Panc1 (cell line): ENCODE data around the gene SULT4A1. TPM values are rescaled to one million over a fixed set of nuclear protein-coding genes. Genes with fewer than 3 reads are reported as not detected.

Experiments
- ATAC-seq: fragments of 200-7000 bp; cut with Tn5 transposase; 2 replicates; pipeline ENCODE4 v1.9.1; 2020; ENCODE audit warnings: mild to moderate bottlenecking, moderate library complexity
- BruUV-seq: library from RNA; stranded (reverse); fragments of 400-500 nt; replicated peaks from 2 replicates; lab custom pipeline; 2021; lab: Mats Ljungman, UMichigan
- CTCF ChIA-PET: fragments of 300-600 bp; sonication (Branson Sonifier 250); formaldehyde crosslinking; loops from one replicate; lab custom pipeline; 2022; ENCODE audit warnings: antibody characterized with exemption; lab: Charles Lee
- POLR2A ChIA-PET: fragments of 300-600 bp; sonication (Branson Sonifier 250); formaldehyde crosslinking; loops from one replicate; lab custom pipeline; 2022; ENCODE audit warnings: antibody characterized with exemption; lab: Charles Lee
- DNase-seq: peaks from one replicate; pipeline ENCODE4 v3.0.0-alpha.2; 2010; ENCODE audit warnings: low read depth, low spot score
- H3K27ac ChIP-seq: 2 replicates; pipeline ENCODE4 v1.5.1; 2011; ENCODE audit warnings: mild to moderate bottlenecking, low read length, inconsistent platforms
- H3K27me3 ChIP-seq: fragments of 200-500 bp; sonication (Bioruptor generic); 2 replicates; pipeline ENCODE4 v1.6.0; 2014; ENCODE audit warnings: low read length, inconsistent platforms; ENCODE audit not compliant: control insufficient read depth, insufficient read depth
- H3K36me3 ChIP-seq: fragments of 200-500 bp; sonication (Bioruptor generic); 2 replicates; pipeline ENCODE4 v1.5.1; 2014; ENCODE audit warnings: inconsistent platforms, mild to moderate bottlenecking, low read length, moderate library complexity; ENCODE audit not compliant: control insufficient read depth, insufficient read depth
- H3K4me1 ChIP-seq: 2 replicates; pipeline ENCODE4 v1.5.1; 2011; ENCODE audit warnings: inconsistent platforms, mild to moderate bottlenecking, low read length, moderate library complexity; ENCODE audit not compliant: control insufficient read depth, insufficient read depth
- H3K4me3 ChIP-seq, 2 experiments: 2 replicates each; pipeline ENCODE4 v1.5.1; 2011 to 2012; ENCODE audit warnings: low read depth in 2 of 2, low read length in 2 of 2, mild to moderate bottlenecking in 2 of 2, inconsistent platforms in 1 of 2, moderate library complexity in 1 of 2
- H3K9me3 ChIP-seq: fragments of 200-500 bp; sonication (Bioruptor generic); 2 replicates; pipeline ENCODE4 v1.5.1; 2014; ENCODE audit warnings: low read depth, mild to moderate bottlenecking, inconsistent platforms, low read length, moderate library complexity; ENCODE audit not compliant: control insufficient read depth, insufficient read depth
- POLR2AphosphoS5 ChIP-seq: IDR thresholded peaks from 2 replicates; pipeline ENCODE4 v1.6.1; 2012; ENCODE audit warnings: mild to moderate bottlenecking, low read depth, low read length, moderate library complexity
- SIN3A ChIP-seq: IDR thresholded peaks from 2 replicates; pipeline ENCODE4 v1.6.1; 2012; ENCODE audit warnings: low read depth, mild to moderate bottlenecking, low read length, moderate library complexity, borderline replicate concordance; ENCODE audit not compliant: insufficient read depth
- TCF7L2 ChIP-seq: IDR thresholded peaks from 2 replicates; pipeline ENCODE4 v1.6.1; 2011; ENCODE audit warnings: mild to moderate bottlenecking, low read depth, low read length, inconsistent platforms
- in situ Hi-C: cut with HindIII; loops from 2 replicates; pipeline ENCODE4 v1.10.0; 2016; ENCODE audit warnings: low sequenced_read_pairs, low pct_unique_long_range_greater_than_20kb
- intact Hi-C: fragments of 100-400 bp; cut with micrococcal nuclease; formaldehyde crosslinking; loops from one replicate; pipeline ENCODE4 v1.10.0; 2022; ENCODE audit not compliant: unreplicated experiment
- total RNA-seq: library from RNA; stranded (reverse); gene quantifications from one replicate; pipeline ENCODE4 v1.2.1, GENCODE V29; 2021; ENCODE audit not compliant: unreplicated experiment
- TF ChIP-seq, protein P1 (sequence below), 2 experiments: IDR thresholded peaks; 2 replicates each; pipeline ENCODE4 v1.6.1; 2011 to 2012; ENCODE audit warnings: low read depth in 2 of 2, control low read depth in 1 of 2, low read length in 1 of 2, mild to moderate bottlenecking in 1 of 2, moderate library complexity in 1 of 2; ENCODE audit not compliant: insufficient read depth in 1 of 2
- TF ChIP-seq, protein P2 (sequence below): fragments of 450-650 bp; IDR thresholded peaks from 2 replicates; pipeline ENCODE4 v1.5.1; 2017; ENCODE audit warnings: mild to moderate bottlenecking

SULT4A1 gene
- total RNA-seq, 1 experiment from 2014 or later, result 12.0 TPM

DNA sequence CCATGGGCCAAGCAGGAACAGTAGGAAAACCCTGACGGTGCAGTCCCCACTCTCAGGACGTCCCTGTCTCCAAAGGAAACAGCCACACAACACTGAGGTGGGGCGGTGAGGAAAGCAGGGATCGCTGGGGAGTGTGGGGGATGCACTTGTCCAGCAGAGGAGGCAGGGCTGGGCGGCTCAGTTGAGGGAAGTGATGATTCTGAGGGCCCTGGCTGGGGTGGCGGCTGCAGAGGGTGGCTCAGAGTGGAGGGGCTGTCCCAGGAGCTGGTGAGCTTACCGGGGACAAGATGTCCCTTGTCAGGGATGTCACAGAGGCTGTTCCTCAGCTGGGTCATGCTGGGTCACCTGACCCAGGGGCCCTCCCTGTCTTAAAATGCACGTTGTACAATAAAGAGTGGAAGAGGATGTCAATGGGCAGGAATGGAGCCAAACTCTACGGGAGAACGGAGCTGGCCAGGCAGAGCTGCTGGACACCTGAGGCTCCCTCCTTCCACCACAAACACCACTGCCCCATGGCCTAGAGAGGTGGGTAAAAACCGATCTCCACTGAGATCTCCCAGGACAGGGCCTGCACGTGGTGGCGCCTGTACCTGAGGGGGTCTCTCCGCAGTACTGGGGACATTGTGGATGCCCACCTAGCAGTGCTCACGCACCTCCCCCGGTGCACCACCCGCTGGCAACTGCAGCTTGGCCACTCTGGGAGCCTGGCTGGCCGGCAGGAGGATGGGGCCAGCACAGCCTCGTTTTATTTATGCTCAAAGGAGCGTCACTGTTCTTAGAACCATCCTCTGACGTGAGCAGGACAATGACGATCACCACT is 40.5 kb downstream of the SULT4A1 start:
- intact Hi-C loops, result no loop called here
- in situ Hi-C loops, result no loop called here
- H3K4me3 ChIP-seq, result no peak overlapping the region
- TF ChIP-seq, protein P1, sequence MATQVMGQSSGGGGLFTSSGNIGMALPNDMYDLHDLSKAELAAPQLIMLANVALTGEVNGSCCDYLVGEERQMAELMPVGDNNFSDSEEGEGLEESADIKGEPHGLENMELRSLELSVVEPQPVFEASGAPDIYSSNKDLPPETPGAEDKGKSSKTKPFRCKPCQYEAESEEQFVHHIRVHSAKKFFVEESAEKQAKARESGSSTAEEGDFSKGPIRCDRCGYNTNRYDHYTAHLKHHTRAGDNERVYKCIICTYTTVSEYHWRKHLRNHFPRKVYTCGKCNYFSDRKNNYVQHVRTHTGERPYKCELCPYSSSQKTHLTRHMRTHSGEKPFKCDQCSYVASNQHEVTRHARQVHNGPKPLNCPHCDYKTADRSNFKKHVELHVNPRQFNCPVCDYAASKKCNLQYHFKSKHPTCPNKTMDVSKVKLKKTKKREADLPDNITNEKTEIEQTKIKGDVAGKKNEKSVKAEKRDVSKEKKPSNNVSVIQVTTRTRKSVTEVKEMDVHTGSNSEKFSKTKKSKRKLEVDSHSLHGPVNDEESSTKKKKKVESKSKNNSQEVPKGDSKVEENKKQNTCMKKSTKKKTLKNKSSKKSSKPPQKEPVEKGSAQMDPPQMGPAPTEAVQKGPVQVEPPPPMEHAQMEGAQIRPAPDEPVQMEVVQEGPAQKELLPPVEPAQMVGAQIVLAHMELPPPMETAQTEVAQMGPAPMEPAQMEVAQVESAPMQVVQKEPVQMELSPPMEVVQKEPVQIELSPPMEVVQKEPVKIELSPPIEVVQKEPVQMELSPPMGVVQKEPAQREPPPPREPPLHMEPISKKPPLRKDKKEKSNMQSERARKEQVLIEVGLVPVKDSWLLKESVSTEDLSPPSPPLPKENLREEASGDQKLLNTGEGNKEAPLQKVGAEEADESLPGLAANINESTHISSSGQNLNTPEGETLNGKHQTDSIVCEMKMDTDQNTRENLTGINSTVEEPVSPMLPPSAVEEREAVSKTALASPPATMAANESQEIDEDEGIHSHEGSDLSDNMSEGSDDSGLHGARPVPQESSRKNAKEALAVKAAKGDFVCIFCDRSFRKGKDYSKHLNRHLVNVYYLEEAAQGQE (IDR thresholded peaks at IDR 0.05; ENCODE audit: insufficient read depth in 1 of 2, low read depth in 2 of 2, low read length in 1 of 2), result no peak
- TF ChIP-seq TCF7L2 (no peak), POLR2AphosphoS5 (no peak), SIN3A (no peak)
- TF ChIP-seq, protein P2, sequence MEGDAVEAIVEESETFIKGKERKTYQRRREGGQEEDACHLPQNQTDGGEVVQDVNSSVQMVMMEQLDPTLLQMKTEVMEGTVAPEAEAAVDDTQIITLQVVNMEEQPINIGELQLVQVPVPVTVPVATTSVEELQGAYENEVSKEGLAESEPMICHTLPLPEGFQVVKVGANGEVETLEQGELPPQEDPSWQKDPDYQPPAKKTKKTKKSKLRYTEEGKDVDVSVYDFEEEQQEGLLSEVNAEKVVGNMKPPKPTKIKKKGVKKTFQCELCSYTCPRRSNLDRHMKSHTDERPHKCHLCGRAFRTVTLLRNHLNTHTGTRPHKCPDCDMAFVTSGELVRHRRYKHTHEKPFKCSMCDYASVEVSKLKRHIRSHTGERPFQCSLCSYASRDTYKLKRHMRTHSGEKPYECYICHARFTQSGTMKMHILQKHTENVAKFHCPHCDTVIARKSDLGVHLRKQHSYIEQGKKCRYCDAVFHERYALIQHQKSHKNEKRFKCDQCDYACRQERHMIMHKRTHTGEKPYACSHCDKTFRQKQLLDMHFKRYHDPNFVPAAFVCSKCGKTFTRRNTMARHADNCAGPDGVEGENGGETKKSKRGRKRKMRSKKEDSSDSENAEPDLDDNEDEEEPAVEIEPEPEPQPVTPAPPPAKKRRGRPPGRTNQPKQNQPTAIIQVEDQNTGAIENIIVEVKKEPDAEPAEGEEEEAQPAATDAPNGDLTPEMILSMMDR, result no peak
- BruUV-seq, result no TSS peak
- ChIA-PET POLR2A (no interaction called here), CTCF (no interaction called here)
- DNase-seq, result no peak
- H3K36me3 ChIP-seq, result no peaks in the 10 kb centered on the region
- no peaks in the 10 kb centered on the region for H3K9me3 ChIP-seq
- no peak; the same call in 1 of the 2 replicates for ATAC-seq
- H3K27me3 ChIP-seq, result no peaks in the 10 kb centered on the region
- no peaks in the 10 kb centered on the region for H3K4me1 ChIP-seq
- no peak overlapping the region for H3K27ac ChIP-seq

DNA sequence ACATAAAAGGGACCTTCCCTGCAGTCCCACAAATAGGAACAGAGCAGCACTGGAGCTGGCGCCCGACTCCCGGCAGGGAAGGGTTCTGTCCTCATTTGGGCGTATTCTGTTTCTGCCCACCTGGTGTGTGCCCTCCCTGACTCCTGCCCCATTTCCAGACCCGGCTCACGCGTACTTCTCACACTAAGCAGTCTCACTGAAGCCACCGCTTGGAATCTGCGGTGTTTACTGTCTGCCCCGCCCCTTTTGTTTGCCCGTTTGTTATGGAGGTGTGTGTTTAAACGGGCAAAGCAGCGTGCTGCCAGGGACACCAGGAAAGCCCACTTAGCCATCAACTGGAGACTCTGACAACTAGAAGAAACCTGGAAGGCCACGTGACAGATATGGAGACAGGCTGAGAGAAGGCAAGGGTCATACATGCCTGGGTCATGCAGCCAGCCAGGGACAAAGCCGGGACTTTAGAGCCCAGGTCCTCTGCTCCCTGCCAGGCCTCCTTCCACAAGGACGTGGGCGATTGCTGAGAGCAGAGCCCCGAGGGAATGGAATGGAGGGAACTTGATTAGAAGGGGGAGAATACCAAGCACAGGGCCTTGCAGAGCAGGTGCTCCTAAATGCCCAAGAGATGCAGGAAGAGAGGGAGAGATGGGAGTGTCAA is 41.5 kb downstream of the SULT4A1 start:
- H3K36me3 ChIP-seq, result no peaks in the 10 kb centered on the region
- intact Hi-C loops (no loop called here), in situ Hi-C loops (no loop called here)
- H3K9me3 ChIP-seq, result no peaks in the 10 kb centered on the region
- no peak overlapping the region for H3K27ac ChIP-seq
- no peak overlapping the region for H3K4me3 ChIP-seq
- ChIA-PET POLR2A (no interaction called here), CTCF (no interaction called here)
- TF ChIP-seq TCF7L2 (no peak), SIN3A (no peak)
- TF ChIP-seq, protein P2, result no peak
- no peaks in the 10 kb centered on the region for H3K4me1 ChIP-seq
- no peak for ATAC-seq
- no peaks in the 10 kb centered on the region for H3K27me3 ChIP-seq
- DNase-seq, result no peak
- BruUV-seq, result no TSS peak
